Measurements from ENCODE around the gene SPARC.

SPARC gene

DNA sequence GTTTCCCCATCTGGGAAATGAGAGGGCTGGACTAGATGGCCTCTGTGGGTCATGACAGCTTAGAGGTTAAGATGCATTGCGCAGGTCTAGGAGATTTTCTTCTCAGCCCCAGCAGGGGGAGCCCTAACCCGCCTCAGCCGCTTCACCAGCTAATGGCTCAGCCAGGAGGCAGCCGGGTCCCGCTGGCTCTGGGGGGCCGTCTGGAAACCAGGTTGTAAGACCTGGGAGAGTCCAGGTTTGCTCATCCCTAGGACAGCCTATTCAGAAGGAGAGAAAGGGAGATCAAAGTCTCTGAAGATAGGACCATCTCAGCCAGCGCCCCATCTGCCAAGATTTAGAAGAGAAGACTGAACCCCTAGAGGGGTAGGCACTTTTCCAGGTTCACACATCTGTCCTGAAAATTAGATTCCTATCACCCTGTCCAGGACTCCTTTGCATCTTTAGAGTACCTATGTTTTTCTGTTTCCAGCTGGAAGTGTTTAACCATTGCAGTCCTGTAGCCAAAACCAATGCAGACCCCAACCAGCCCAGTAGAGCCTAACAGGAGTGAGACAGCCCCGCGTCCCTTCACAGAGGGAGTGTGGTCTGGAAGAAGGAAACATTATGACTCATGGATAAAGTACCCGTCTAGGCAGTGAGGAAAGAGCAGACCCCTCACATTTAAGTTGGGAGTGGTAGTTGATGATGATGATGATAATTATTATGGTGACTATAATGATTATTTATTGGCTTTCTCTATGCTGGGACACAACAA is 27.5 kb downstream of the SPARC start:
- no peak for DNase-seq (ENCODE audit: low read depth)

GRCh38 chr5:151657114-151657513 is 29.6 kb downstream of the SPARC start:
- DNase-seq (ENCODE audit: low read depth), result no peak

DNA sequence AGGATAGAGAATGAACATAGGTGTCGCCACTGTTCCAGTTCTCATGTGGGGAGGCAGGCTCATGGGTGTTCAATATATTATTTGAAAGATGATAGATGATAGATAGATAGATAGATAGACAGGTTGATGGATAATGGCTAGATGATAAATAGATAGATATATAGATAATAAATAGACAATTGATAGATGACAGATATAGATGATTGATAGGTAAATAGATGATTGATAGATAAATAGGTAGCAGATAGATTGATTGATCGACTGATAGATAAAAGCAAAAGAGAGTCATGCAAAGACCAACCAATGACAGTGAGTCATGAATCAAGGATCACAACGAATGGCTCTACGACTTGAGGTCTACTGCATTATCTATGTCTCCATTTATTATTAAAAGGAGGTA is 30.4 kb downstream of the SPARC start:
- DNase-seq (ENCODE audit: low read depth), result no peak

DNA sequence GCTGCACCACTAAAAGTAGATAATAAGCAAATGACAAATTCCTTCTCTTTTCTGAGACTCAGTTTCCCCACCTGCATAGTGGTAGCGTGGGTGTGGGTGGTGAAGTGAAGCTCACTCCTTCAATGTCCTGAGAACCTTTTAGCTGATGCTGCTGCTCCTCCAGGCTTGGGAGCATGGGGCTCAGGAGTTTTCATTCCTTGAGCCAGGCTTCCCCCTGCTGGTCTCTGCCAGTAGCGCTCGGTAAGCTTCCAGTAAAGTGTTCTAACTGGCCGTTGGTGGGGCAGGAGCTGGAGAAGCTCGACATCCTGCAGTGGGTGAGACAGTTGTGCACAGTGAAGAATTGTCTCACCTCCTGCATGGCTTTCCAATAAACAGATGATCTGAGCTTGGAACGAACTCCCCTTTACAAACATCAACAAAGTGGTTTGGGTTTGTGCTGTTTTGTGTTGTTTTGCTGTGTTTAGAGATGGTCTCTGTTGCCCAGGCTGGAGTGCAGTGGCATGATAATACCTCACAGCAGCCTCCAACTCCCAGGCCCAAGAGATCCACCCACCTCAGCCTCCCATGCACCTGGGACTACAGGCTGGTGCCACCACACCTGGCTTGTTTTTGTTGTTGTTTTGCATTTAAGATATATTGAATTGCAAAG is 34.6 kb downstream of the SPARC start:
- DNase-seq (ENCODE audit: low read depth), result no peak

- DNase-seq (ENCODE audit: low read depth), result no peak
Measured at GRCh38 chr5:151648988-151649387, 37.7 kb downstream of the SPARC start.

GRCh38 chr5:151648089-151648488 is 38.6 kb downstream of the SPARC start:
- no peak for DNase-seq (ENCODE audit: low read depth)

GRCh38 chr5:151647320-151647861 is 39.3 kb downstream of the SPARC start:
- no peak for DNase-seq (ENCODE audit: low read depth)

- DNase-seq (ENCODE audit: low read depth), result no peak
Measured at GRCh38 chr5:151646334-151646733, 40.4 kb downstream of the SPARC start.

GRCh38 chr5:151643388-151643787 is 43.3 kb downstream of the SPARC start:
- DNase-seq (ENCODE audit: low read depth), result no peak

DNA sequence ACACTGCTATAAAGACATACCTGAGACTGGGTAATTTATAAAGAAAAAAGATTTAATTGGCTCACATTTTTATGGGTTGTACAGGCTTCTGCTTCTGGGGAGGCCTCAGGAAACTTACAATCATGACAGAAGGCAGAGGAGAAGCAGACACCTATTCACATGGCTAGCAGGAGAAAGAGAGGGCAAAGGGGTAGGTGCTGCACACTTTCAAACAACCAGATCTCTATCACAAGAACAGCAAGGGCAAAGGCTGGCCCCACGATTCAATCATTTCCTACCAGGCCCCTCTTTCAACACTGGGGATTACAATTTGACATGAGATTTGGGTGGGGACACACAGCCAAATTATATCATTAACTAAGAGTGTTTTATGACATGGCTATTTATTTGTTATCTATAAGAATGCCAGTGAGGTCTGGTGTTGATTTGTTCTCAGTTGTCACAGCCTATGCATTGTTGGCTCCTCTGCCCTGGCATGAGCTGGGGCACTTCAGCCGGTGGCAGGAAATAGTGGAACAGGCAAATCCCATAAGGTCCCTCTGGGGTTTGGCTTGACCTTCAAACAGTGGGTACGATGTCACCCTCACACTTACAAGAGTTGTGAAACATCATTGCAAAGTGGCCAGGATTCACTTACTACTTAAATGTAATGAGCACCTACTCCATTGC is 44.1 kb downstream of the SPARC start:
- DNase-seq (ENCODE audit: low read depth), result no peak

- DNase-seq (ENCODE audit: low read depth), result no peak
Measured at GRCh38 chr5:151638619-151639018, 48.1 kb downstream of the SPARC start.

GRCh38 chr5:151637676-151638075 is 49.0 kb downstream of the SPARC start:
- no peak for DNase-seq (ENCODE audit: low read depth)

DNA sequence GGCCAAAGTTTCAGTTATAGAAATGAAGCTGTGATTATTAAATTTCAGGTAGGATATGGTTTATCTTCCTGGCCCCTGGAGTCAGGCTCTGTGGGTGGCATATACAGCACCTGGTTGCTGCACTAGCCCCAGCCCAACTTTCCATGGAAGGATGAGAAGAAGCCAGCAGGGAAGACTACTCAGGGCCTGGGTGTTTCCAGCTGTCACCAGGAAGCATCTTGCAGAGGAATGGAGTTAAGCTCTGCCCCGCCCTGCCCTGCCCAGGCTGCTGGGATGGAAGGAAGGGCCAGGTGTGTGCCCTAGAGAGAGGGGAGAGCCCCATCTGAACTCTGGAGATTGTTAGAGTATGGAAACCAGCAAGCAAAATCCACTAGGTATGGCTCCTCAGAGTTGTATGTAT is 52.8 kb downstream of the SPARC start:
- DNase-seq (ENCODE audit: low read depth), result no peak

GRCh38 chr5:151632941-151633340 is 53.8 kb downstream of the SPARC start:
- DNase-seq (ENCODE audit: low read depth), result no peak

- no peak for DNase-seq (ENCODE audit: low read depth)
Measured at GRCh38 chr5:151632524-151632923, 54.2 kb downstream of the SPARC start.

DNA sequence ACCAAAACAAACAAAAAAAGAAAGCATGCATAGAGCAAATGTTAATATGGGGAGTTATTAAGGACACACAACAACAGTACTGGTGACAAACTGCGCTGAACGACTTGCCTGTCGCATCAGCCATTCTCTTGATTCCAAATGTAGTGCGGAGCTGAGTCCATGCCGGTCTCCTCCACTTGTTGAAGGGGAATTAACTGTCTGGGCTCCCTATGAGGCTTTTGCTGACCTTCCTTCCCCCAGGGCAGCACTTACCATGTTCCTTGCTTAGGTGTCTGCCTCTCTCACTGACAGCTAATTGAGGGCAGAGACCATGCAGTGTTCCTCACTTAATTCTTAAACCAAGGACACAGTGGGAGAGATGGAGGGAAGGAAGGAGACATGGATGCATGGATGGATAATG is 54.8 kb downstream of the SPARC start:
- DNase-seq (ENCODE audit: low read depth), result no peak

DNA sequence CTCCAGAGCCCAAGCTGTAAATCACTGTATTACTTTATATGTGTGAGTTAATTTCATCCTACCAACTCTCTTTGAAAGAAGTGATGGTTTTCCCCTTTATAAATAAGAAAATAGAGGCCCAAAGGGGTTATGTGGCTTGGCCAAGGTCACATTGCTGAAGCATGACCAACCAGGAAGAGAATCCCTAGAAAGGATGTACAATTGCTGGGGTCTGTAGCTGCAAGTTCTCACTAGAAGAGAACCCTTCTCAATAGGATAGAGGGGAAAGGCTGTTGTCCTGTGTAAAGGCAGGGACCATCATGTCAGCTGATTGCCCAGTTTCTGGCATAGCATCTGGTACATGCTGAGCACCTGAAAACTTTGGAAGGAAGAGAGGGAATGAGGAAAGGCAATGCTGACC is 56.6 kb downstream of the SPARC start:
- no peak for DNase-seq (ENCODE audit: low read depth)

- no peak for DNase-seq (ENCODE audit: low read depth)
Measured at GRCh38 chr5:151628112-151628823, 58.4 kb downstream of the SPARC start.

- DNase-seq (ENCODE audit: low read depth), result no peak
Measured at GRCh38 chr5:151627650-151628049, 59.1 kb downstream of the SPARC start.

DNA sequence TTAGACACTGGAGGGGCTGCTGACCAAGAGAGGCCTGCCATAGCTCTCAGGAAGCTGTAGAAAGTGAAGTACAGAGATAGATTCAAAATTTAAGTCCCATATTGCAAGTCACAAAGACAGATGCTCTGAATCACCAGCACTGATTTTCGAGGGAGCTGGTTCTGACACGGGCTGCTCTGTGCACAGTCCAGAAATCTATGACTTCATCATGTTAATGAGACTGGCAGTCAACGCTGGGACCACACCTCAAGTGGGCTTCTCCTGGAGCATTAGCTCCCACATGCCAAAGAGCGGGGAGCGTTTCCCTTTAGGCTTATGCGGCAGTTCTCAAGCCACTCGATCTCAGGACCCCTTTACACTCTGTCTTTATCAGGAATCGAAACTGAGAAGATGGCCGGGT is 61.4 kb downstream of the SPARC start:
- no peak for DNase-seq (ENCODE audit: low read depth)

DNA sequence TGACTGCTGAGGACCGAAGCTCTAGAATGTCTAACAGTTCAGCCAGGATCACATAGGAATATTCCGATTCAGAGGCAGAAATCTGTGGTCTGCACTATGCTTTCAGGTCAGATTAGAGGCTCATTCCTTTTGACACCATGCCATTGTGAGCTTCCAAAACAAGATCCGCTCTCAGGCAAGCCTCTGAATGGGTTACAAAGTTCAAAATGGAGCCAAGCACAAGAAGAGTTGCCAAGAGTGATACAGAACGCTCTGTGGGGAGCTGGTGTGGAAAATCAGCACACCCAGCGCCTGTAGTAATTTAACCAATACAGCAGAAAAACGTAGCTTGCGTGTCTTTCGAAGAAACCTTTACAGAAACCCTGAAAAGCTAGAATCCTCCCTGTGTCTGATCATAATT is 62.2 kb downstream of the SPARC start:
- no peak for DNase-seq (ENCODE audit: low read depth)

- DNase-seq (ENCODE audit: low read depth), result no peak
Measured at GRCh38 chr5:151622367-151623088, 64.2 kb downstream of the SPARC start.

Measured in non-pigmented ciliary epithelial cell (primary cell).